NCI-H2227 (cell line): ENCODE results near the gene CSRNP3.
"Not testable (repeated sequence)": the region's sequence is repeated elsewhere in the genome, so short reads cannot be mapped to it uniquely, and the experiment has no call there.

Experiments used
- DNase-seq: peaks from one replicate; lab custom pipeline; 2025; ENCODE audit not compliant: unreplicated experiment; lab: John Stamatoyannopoulos, UW

Gene CSRNP3

DNA sequence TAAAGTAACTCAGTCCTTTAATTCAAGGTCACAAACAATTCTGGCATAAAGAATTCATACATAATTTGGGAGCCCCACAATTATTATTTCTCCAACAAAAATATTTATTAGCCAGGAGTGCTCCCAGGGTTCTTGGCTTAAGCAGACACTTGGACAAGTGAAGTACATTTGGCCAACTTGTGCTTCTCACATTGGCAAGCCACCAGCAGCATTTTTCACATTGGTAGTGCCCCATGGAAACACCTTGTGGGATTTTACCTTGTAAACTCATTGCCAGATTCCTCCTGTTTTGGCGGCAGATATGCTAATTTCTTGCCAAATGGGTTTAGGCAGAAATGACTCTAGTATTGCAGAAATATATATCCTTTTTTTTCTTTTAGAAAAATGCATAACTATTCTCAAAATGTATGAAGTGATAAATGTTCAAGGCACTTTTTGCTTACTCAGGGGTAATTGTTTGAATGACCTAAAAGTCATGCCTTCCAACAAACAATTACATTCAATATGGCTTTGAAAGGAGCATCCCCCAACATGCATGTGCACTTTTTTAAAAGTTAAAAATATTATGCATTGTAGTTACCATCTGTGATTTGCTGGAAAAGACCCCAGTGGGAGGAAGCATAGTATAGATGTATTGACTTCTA is 113.5 kb downstream of the CSRNP3 start:
- DNase-seq, result no peak

DNA sequence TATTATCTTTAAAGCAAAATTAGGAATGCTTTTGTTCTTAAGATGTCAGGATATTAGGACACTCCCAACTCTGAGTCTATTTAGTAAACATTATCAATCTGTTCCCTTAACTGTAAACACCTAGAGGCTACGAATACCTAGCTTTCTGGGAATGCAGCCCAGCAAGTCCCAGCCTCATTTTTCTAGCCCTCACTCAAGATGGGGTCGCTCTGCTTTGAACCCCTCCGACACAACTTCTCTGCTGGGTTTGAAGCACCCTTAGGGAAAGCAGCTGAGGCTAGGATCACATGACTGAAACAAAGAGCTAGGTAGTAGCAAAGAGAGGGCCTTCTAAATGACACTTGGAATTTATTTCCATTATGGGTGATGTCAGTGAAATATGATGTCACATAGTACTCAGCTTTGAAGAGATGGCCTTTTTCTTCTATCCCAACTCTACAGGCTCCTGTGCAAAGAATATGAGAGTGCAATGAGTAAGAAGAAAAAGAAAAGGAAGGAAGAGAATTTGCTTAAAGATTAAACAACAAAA is 114.7 kb downstream of the CSRNP3 start:
- DNase-seq, result no peak

DNA sequence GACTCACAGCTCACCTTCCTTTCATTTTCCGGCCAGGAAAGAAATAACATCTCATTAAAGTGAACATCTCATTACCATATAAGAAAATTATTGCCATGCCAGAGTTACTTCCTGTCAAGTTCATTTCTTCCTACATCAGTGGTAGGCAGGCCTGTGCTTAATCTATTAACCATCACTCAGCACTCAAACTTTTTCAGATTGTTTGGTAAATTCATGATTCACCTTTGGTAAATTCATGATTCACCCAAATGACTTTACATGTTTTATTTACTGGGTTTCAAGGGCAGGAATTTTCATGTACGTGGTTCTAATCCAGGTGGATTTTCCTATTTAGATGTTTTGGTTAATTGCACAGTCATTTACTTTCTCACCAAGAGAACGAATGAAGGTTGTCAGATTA is 116.5 kb downstream of the CSRNP3 start:
- DNase-seq, result no peak

DNA sequence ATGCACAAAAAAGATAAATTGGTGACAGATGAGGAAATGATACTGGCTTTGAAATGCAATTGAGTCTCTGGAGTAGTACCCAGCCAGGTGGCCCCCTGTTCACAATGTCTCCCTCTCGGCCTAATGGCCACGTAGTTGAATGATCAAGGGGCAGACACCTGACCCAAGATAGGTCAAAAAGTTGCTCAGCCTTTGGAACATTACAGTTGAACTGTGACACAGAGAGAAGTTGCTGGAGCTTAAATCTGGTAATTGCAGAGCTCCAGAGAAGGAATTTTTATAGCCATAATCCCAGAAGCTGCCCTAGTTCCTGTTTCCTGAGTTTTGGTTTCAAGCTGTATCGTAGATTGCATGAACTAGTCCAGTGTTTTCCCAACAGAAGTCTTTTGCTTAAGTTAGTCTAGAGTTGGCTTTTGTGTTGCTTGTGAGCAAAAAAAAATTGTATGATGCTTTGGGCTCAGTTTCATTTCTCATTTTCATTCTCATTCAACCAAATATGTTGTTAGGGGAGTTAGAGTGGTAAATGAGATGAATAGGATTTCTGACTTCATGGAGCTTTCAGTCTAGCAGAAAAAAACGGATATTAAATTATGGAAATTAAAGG is 117.9 kb downstream of the CSRNP3 start:
- DNase-seq, result no peak

DNA sequence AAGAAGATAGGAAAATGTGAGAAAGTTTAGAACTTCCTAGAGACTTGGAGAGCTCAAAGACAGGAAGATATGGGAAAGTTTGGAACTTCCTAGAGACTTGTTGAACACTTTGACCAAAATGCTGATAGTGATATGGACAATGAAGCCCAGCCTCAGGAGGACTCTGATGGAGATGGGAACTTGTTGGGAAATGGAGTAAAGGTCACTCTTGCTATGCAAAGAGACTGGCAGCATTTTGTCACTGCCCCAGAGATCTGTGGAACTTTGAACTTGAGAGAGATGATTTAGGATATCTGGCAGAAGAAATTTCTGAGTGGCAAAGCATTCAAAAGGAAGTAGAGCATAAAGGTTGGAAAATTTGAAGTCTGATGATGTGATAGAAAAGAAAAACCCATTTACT is 121.5 kb downstream of the CSRNP3 start:
- DNase-seq, result not testable (repeated sequence)

DNA sequence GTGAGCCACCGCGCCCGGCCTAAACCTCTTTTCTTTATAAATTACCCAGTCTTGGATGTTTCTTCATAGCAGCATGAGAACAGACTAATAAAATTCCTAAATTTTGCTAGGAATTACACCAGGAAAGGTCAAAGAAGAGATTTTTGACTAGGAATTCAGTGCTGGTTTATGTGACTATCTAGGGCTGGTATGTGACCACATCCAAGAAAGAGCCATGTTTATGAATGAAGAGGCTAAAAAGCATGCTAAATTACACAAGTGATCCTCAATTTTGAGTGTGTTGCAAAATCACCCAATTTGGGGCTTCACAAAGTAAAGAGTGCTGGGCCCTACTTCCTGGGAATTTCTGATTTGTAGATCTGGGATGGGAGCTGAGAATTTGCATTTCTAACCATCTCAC is 123.6 kb downstream of the CSRNP3 start:
- no peak for DNase-seq

DNA sequence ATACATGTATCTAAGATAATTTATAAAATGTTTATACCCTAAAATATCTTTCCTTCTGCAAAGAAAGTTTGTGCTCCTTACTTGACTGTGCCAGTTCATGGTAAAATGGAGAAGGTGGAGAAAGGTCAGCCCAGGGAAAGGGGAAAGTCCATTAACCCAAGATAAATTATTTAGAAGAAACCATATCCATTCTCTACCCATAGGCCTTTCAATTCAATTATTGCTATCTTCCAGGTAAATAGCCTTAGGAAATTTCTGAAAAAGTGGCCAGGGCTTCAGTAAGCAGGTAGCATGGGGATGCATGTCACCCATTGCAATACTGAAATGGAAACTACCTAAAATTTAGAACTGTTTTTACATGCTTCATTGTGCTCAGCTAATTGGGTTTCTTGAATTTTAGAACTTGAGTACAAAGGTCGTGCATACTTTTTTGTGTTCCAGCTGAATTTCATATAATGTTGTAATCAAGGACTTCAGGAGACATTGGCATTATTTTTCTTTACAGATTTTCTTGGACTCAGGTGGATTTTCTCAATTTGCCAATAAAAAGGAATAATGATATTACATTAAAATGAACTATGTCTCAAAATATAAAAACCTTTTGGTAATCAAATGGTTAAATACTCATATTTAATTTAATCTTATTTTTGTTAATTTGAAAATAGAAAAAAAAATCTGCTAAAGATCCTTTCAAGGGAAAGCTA is 124.9 kb downstream of the CSRNP3 start:
- no peak for DNase-seq

DNA sequence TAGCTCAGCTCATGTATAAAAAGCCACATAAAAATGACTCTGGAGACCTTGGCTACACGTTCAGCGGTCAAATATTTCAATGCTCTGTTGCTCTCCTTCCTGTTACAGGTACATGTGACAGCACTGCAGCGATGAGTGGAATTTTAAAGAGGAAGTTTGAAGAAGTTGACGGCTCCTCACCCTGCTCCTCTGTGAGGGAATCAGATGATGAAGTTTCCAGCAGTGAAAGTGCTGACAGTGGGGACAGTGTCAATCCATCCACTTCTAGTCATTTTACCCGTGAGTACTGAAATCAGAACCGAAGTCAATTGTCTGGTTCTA is 125.4 kb downstream of the CSRNP3 start:
- DNase-seq, result no peak

DNA sequence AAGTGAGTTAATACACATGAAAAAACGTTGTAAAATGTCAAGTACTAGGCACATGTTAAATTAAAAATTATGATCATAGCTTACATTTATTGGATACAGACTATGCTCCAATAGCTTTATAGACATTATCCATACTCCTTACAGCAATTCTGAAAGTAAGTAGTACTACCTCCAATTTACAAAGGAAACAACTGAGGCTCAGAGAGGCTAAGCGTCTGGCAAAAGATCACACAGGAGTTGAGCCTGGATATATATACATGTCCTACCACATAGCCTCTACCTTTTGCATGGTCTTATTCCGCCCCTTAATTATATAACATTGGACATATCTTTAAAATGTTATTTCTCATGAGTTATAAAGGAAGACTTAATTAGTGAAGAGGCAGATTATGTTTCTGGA is 127.3 kb downstream of the CSRNP3 start:
- DNase-seq, result no peak

DNA sequence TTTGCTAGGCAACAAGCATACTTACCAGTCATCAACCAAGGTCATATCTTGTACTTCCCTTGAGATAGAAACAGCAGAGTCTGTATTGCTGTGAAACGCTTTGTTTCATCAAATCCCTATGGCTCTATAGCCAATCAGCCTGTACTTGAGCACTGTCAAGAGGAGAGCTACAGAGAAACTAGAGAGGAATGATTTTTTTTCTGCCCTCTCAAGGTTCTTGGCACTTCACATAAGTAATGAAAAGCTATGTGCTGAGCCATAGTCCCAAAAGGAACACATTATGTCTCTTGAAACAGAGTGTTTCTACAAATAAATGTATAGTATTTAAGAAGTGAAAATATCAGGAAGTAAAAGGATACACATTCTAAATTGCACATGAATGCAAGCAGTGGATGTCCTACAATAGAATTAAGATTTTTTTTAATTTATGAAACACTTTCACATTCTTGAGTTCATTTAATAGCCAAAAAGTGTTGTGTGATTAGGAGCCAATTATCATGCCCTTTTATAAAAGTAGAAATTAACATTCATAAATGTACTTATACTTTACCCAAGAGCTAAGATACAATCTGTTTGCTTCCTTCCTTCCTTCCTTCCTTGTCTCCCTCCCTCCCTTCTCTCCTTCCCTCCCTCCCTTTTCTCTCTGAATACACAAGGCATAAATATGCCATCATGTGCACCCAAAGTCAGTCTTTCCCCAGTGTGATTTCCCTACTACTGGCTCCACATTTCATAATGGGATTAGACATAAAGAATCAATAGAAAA is 131.8 kb downstream of the CSRNP3 start:
- DNase-seq, result no peak

DNA sequence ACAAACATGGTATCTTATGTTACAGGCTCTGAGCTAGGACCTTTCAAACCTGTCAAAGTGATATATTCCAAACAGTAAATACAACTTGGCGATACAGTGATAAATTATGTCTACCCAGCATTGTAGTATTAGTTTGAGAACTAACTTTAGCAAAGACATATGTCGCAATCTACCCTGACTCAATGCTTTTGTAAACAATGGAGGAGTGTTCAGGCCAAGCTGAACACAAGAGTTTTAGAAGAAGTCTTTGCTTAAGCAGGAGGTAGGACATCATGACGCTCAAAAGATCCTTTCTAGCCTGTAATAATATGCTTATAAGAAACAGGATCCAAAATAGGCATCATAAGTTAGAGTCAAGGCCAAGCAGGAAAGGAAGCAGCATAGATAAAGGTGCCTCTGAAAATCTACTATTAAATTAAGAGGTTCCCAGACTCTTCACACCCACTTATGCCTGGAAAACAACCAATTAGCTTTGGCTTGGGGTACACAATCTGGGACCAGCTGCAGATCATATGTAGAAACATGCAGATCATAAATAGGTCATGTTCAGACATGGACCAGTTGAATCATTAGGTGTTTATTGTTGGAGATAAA is 132.5 kb downstream of the CSRNP3 start:
- no peak for DNase-seq

DNA sequence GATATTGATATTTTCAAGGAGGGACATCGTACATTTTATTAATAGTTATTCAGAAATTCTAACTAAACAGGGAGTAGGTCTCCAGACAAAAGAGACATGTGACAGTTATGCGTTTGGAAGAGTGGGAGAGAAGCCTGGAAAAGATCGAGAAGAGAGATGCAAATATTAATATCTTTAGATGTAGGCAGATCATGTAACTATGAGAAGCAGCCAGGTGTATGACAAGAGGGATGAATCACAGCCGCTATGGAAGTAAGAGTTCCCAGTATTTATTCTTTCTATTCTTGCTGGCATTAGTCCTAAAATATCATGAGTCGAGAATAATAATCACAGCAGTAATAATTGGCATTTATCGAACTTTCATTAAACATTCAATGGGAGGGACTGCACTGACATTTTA is 140.2 kb downstream of the CSRNP3 start:
- DNase-seq, result no peak

DNA sequence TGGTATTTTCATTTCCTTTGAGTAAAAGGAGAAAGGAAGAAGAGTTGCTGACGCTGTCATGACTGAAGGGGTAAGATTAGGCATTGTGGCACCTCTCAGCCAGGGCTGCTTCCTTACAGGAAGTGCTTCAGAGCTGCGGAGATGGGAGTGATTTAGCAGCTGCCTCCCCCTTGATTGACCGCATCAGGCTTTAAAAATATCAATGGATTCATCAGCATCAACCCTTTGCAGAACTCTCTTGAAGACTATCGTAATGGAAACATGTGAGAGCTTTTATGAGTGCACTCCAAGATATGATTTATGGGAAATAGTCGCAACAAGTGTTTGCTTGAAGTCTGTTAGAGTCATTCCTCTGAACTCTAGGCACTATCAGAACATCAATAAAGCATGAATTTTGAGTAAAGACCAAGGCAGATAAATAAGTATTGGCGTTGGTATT is 141.1 kb downstream of the CSRNP3 start:
- peak; percentile 40 for DNase-seq

DNA sequence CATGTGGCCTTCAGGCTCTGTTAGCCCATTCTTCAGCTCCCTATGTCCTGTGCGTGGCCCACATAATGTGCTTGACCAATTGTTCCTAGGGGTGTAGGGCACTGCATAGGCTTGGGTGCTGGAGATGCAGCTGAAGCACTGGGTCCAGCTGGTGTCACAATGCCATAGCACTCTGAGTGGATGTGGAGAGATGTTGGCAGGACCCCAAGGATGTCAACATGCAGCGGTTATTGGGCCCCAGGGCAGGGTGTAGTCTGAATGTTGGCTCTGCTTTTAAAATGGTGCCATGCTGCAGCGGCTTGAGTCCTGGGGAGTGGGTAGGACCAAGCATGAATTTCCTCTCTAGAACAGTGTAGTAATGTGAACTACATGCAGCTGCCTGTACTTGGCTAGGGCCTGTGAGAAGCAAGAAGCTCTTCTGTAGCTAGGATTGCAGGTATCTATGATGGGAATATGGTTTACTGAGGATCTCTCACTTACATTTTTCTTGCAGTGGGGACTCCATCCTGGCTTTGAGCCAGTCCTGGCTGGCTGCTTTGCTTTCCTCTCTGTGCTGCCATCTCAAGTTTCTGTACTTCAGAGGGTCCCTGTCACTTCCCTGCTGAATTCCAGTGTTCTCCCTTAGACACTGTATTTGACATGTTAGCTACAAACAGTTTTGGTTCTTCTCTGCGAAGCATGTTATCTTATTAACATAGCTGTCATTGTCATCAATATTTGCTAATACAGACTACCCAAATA is 148.4 kb downstream of the CSRNP3 start:
- DNase-seq, result no peak

DNA sequence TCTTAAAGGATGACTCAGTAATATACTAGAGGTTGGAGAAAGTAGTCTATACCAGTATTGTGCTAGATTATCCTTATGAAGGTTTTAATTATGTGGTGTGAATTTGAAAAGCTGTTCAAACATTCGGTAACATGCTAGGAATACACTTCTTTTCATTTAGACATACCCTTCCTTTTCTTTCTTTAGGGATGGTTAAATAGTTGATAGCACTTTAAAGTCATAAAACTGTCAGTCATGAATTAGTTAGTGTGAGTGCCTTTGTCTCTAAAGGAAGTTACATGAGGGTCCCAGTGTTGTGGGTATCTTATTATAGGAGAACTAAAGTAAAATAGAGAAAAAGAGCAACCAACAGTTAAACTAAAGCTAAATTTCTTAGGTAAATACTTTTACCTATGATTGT is 149.3 kb downstream of the CSRNP3 start:
- no peak for DNase-seq

DNA sequence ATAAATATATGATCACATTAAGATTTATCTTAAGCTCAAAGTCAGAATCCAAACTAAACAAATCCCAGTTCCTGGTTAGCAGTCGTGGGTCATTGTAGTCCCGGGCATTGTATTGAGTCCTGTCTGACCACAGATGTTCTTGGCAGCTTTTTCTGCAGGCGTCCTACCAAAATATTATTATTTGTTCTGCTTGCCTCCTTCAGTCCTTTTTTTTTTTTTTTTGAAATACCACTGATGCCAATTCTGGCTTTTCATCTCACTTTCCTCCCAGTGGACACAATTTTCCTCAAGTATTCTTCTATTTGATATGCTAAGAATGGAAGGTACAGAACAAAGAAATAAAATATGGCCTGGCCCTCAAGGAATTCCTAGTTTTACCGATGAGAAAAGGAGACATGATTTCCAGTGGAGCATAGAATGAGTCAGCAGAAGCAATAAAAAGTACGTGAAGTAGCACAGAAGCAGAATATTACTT is 151.6 kb downstream of the CSRNP3 start:
- DNase-seq, result no peak

DNA sequence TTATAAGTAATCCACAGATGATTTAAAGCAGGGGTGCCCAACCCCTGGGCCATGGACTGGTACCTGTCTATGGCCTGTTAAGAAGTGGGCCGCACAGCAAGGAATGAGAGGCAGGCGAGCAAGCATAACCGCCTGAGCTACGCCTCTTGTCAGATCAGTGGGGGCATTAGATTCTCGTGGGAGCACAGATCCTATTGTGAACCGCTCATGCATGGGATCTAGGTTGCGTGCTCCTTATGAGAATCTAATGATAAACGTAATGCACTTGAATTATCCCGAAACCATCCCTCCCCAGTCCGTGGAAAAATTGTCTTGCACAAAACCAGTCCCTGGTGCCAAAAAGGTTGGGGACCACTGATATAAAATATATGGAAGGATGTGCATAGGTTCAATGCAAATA is 153.7 kb downstream of the CSRNP3 start:
- DNase-seq, result no peak

DNA sequence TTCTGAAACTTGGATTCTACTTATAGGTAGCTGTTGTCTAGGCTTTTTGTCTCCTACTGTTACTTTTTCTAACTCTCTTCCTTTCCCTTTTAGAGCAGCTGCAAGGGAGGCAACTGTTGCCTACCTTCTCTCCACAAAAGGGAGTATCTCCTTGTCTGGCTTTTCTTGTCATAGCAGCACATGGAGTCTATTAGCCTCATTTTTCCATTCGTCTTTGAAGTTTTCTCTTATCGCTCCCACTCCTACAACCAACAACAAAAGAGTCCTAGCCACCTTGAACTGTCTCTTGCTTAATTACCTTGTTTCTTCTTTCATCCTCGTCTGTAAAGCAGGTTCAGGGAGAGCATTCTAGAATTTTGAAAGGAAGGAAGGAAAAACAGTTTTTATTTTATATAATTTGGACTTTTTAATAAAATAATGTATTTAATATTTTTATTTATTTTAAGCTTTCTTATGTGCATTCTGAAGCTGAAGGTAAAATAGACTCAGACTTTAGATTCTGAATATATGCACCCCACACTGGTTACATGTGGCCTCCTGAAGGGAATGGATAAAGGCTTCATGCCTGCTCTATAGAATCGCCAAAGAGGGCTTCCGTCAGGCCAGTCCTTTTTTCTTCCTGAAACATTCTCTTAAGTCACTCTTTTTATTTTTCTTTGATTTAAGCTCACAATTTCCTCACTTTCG is 154.4 kb downstream of the CSRNP3 start:
- DNase-seq, result no peak

DNA sequence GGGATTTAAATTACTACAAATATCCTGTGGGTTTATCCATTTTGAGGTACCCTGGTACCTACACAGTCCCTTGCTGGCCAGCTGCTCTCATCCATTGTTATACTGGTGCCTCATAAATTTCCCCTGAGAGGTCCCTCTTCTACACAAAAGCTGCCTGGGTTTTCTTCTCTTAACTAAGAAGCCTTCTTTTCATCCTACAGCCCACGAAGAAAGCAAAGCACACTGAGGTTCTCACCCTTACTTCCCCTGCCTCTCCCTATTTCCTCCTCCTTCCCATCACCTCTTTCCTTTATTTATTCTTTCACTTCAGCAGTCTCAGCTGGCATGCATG is 154.9 kb downstream of the CSRNP3 start:
- no peak for DNase-seq

DNA sequence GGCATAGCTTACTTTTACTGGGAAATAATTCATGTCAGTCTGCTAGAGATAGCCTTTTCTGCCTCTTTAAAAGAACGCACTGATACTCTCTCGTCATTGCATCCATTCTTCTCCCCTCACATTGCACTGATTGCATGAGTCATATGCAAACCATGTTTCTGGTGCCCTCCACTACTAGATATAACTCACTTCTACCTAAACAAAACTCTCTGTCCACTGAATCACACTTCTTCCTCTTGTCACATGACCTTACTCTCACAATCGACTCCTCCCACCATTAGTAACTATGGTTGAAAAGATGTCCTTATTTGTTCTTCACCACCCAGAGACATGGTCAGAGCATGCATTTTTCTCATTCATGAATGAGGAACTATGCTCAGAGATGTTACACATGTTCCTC is 158.0 kb downstream of the CSRNP3 start:
- DNase-seq, result no peak
